Gastrocnemius medialis (tissue), 4 donors: ENCODE measurements around the gene SPRY2.

Source experiments
- CTCF ChIP-seq, 5 experiments: fragments of 450-650 bp in 3 of 5; fragments of 200-600 bp in 2 of 5; sonication (generic) in 2 of 5; IDR thresholded peaks in 4 of 5; conservative IDR thresholded peaks in 1 of 5; 1 replicate in 4 of 5; 2 replicates in 1 of 5; pipeline ENCODE4 v1.5.1; 2016 to 2019; ENCODE audit warnings: antibody characterized with exemption in 5 of 5, mild to moderate bottlenecking in 3 of 5, moderate library complexity in 3 of 5
- POLR2A ChIP-seq, 2 donors: fragments of 450-650 bp; IDR thresholded peaks; one replicate each; pipeline ENCODE4 v1.6.1; 2017; ENCODE audit warnings: antibody characterized with exemption in 2 of 2, mild to moderate bottlenecking in 2 of 2, moderate library complexity in 2 of 2

- TF ChIP-seq POLR2A (IDR thresholded peaks at IDR 0.05) (no peak), CTCF (IDR thresholded peaks at IDR 0.05 in 4 of 5, conservative IDR thresholded peaks at IDR 0.05 in 1 of 5) (no peak)
Measured at GRCh38 chr13:80336370-80336769, 4.6 kb downstream of the SPRY2 start.
